ENCODE measurements around the gene ANKDD1A.

Gene ANKDD1A

GRCh38 chr15:64921711-64922110 lies 10.0 kb downstream of the ANKDD1A start:
- H3K4me3 ChIP-seq (ENCODE audit: low read depth, low read length) = no peak overlapping the region
- TF ChIP-seq CTCF (IDR thresholded peaks at IDR 0.05; ENCODE audit: borderline replicate concordance, insufficient read depth, low read depth, low read length) = no peak

GRCh38 chr15:64923546-64923945 lies 11.8 kb downstream of the ANKDD1A start:
- TF ChIP-seq CTCF (IDR thresholded peaks at IDR 0.05; ENCODE audit: borderline replicate concordance, insufficient read depth, low read depth, low read length) = no peak
- no peak overlapping the region for H3K4me3 ChIP-seq (ENCODE audit: low read depth, low read length)

- no peak for TF ChIP-seq CTCF (IDR thresholded peaks at IDR 0.05; ENCODE audit: borderline replicate concordance, insufficient read depth, low read depth, low read length)
- no peak overlapping the region for H3K4me3 ChIP-seq (ENCODE audit: low read depth, low read length)
Measured at GRCh38 chr15:64925335-64926330, 13.9 kb downstream of the ANKDD1A start.

GRCh38 chr15:64926661-64927060 lies 15.0 kb downstream of the ANKDD1A start:
- no peak overlapping the region for H3K4me3 ChIP-seq (ENCODE audit: low read depth, low read length)
- TF ChIP-seq CTCF (IDR thresholded peaks at IDR 0.05; ENCODE audit: borderline replicate concordance, insufficient read depth, low read depth, low read length) = no peak

- no peak for TF ChIP-seq CTCF (IDR thresholded peaks at IDR 0.05; ENCODE audit: borderline replicate concordance, insufficient read depth, low read depth, low read length)
Measured at GRCh38 chr15:64928626-64929220, 17.0 kb downstream of the ANKDD1A start.

GRCh38 chr15:64930019-64930652 lies 18.4 kb downstream of the ANKDD1A start:
- H3K4me3 ChIP-seq (ENCODE audit: low read depth, low read length) = no peak overlapping the region
- TF ChIP-seq CTCF (IDR thresholded peaks at IDR 0.05; ENCODE audit: borderline replicate concordance, insufficient read depth, low read depth, low read length) = no peak

More at GRCh38 chr15:64928626-64929220, 17.0 kb downstream of the ANKDD1A start:
- H3K4me3 ChIP-seq (ENCODE audit: low read depth, low read length) = no peak overlapping the region

Data from GM12875 (cell line).